Caco-2 (cell line): ENCODE data around the gene BTG2. TPM values are rescaled to one million over a fixed set of nuclear protein-coding genes. Genes with fewer than 3 reads are reported as not detected.

ENCODE experiments used
- BruUV-seq: library from RNA; stranded (reverse); fragments of 400-500 nt; replicated peaks from 2 replicates; lab custom pipeline; 2021; lab: Mats Ljungman, UMichigan
- CTCF ChIA-PET: fragments of 300-600 bp; sonication (Branson Sonifier 250); formaldehyde crosslinking; loops from one replicate; lab custom pipeline; 2022; ENCODE audit warnings: antibody characterized with exemption; lab: Charles Lee
- POLR2A ChIA-PET: fragments of 300-600 bp; sonication (Branson Sonifier 250); formaldehyde crosslinking; loops from one replicate; lab custom pipeline; 2022; ENCODE audit warnings: antibody characterized with exemption; lab: Charles Lee
- DNase-seq, 2 experiments: peaks; one replicate each; pipeline versions ENCODE4 v3.0.0 to v3.0.0-alpha.2; 2020 to 2022
- H3K27me3 ChIP-seq: replicated peaks from 2 replicates; pipeline ENCODE4 v1.6.0; 2011; ENCODE audit warnings: low read length; ENCODE audit not compliant: control insufficient read depth, insufficient read depth
- H3K36me3 ChIP-seq: 2 replicates; pipeline ENCODE4 v1.5.1; 2011; ENCODE audit warnings: low read length; ENCODE audit not compliant: control insufficient read depth, insufficient read depth
- H3K4me1 ChIP-seq: fragments of 250-450 bp; sonication (Bioruptor Pico); 2 replicates; pipeline ENCODE4 v1.5.1; 2020; ENCODE audit warnings: mild to moderate bottlenecking
- H3K4me3 ChIP-seq: 2 replicates; pipeline ENCODE4 v1.5.1; 2011; ENCODE audit warnings: low read depth, mild to moderate bottlenecking, control low read depth, low read length
- H3K9me3 ChIP-seq: fragments of 250-450 bp; sonication (Bioruptor Pico); 2 replicates; pipeline ENCODE4 v1.5.1; 2020; ENCODE audit warnings: mild to moderate bottlenecking, moderate library complexity
- H3K27ac Mint-ChIP-seq: one replicate; pipeline ENCODE4 v1.8.0; 2022; ENCODE audit warnings: mixed read lengths; ENCODE audit not compliant: unreplicated experiment
- H3K27me3 Mint-ChIP-seq: one replicate; pipeline ENCODE4 v1.8.0; 2022; ENCODE audit warnings: mixed read lengths; ENCODE audit not compliant: insufficient read depth, unreplicated experiment
- H3K36me3 Mint-ChIP-seq: one replicate; pipeline ENCODE4 v1.8.0; 2022; ENCODE audit warnings: mild to moderate bottlenecking, mixed read lengths; ENCODE audit not compliant: insufficient read depth, unreplicated experiment
- H3K4me1 Mint-ChIP-seq: one replicate; pipeline ENCODE4 v1.8.0; 2022; ENCODE audit warnings: low read depth, mixed read lengths; ENCODE audit not compliant: unreplicated experiment
- H3K4me3 Mint-ChIP-seq: one replicate; pipeline ENCODE4 v1.8.0; 2022; ENCODE audit warnings: mild to moderate bottlenecking, moderate library complexity, mixed read lengths; ENCODE audit not compliant: unreplicated experiment
- H3K9me3 Mint-ChIP-seq: one replicate; pipeline ENCODE4 v1.8.0; 2022; ENCODE audit warnings: mixed read lengths; ENCODE audit not compliant: unreplicated experiment
- CTCF ChIP-seq, 2 experiments: fragments of 200-600 bp in 1 of 2; IDR thresholded peaks; 1 replicate in 1 of 2; 2 replicates in 1 of 2; pipeline versions ENCODE4 v1.5.1 to v1.8.0; 2011 to 2022; ENCODE audit warnings: antibody characterized with exemption in 1 of 2, control low read depth in 1 of 2, inconsistent platforms in 1 of 2, low read depth in 1 of 2, low read length in 1 of 2, mild to moderate bottlenecking in 1 of 2, moderate library complexity in 1 of 2; ENCODE audit not compliant: insufficient read depth in 1 of 2, severe bottlenecking in 1 of 2, unreplicated experiment in 1 of 2
- intact Hi-C: fragments of 100-400 bp; cut with micrococcal nuclease; formaldehyde crosslinking; loops from one replicate; pipeline ENCODE4 v1.10.0; 2022; ENCODE audit not compliant: unreplicated experiment
- total RNA-seq: library from RNA; stranded (reverse); gene quantifications from 2 replicates; pipeline ENCODE4 v1.2.3, GENCODE V29; 2022

Gene BTG2
- total RNA-seq, 1 experiment from 2014 or later: 21.2 TPM

DNA sequence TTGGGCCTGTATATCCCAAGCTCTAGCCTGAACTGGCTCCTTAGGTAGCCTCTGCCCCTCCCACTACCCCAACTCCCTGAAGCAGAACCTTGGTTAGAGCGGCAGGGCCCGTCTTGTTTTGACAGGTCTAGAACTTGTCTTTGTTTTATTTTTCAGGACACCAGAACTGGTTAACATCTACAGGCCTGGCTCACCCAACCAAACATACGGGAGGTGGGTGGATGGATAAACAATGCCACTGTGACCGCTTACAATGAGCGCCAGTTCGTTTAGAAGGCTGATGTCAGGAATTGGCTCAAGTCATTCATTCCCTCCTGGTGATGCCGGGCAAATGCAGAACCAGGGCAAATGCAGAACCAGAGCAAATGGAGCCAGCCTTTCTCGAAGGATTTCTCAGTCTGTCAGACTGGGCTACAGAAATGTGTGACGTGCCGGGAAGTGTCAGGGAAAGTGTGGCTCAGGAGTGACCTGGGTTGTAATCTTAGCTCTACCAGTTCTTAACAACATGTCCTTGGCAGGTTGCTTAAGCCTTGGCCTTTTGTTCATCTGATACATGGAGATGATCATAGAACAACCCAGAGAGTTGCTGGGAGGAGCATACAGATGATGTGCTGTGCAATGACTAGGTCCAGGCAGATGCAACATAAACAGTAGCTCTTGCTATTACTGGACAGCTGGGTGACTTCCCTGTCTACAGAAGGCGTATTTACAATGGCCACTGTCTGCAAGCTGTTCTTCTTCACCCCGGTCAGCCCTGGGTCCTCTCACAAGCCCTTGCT, 30.5 kb upstream of the BTG2 start:
- no TSS peak for BruUV-seq
- Histone ChIP-seq H3K9me3 (no peaks in the 10 kb centered on the region), H3K36me3 (no peaks in the 10 kb centered on the region), H3K4me3 (no peak overlapping the region), H3K4me1 (peaks cover 19% of the 10 kb centered on the region), H3K27me3 (no peaks in the 10 kb centered on the region)
- Mint-ChIP-seq H3K36me3 (no peaks in the 10 kb centered on the region), H3K27me3 (no peaks in the 10 kb centered on the region), H3K9me3 (no peaks in the 10 kb centered on the region), H3K27ac (peak overlapping the region; percentile 6), H3K4me1 (peaks cover 12% of the 10 kb centered on the region), H3K4me3 (no peak overlapping the region)
- ChIA-PET CTCF (interaction anchor here (0.6 to 2.4 kb wide), 2 partner anchors 16 to 53 kb away, joined by 4 to 10 read pairs; no protein-coding TSS in a partner anchor), POLR2A (no interaction called here)
- intact Hi-C loops: loop anchor here (5.0 kb wide), 1 partner anchor 213 kb away; no protein-coding TSS in a partner anchor
- no peak for TF ChIP-seq CTCF (IDR thresholded peaks at IDR 0.05; ENCODE audit: insufficient read depth in 1 of 2, low read depth in 1 of 2, low read length in 1 of 2, severe bottlenecking in 1 of 2, unreplicated experiment in 1 of 2)
- DNase-seq: no peak

DNA sequence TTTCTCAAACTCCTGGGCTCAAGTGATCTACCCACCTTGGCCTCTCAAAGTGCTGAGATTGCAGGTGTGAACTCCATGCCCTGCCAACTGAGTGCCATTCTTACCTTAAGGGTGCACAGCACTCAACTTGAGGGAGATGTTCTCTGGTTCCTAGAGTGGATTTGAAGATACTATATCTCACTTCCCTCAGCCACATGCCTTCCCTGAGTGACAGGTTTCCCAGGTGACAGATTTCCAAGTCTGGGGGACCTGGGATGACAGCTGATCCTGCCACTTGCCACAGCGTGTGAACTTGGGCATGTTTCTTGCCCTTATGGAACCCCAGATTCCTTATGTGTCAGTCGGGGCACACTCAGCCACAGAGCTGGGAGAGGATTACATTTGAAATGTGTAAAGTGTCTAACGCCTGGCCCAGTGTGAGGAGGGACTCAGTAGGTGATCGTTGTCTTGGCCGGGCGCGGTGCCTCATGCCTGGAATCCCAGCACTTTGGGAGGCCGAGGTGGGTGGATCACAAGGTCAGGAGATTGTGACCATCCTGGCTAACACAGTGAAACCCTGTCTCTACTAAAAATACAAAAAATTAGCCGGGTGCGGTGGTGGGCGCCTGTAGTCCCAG, 29.6 kb upstream of the BTG2 start:
- H3K27ac Mint-ChIP-seq: peak overlapping the region; percentile 6
- peaks cover 12% of the 10 kb centered on the region for H3K4me1 Mint-ChIP-seq
- intact Hi-C loops: no loop called here
- no peak for TF ChIP-seq CTCF (IDR thresholded peaks at IDR 0.05; ENCODE audit: insufficient read depth in 1 of 2, low read depth in 1 of 2, low read length in 1 of 2, severe bottlenecking in 1 of 2, unreplicated experiment in 1 of 2)
- no TSS peak for BruUV-seq
- peaks cover 14% of the 10 kb centered on the region for H3K4me1 ChIP-seq
- no peaks in the 10 kb centered on the region for H3K9me3 ChIP-seq
- H3K9me3 Mint-ChIP-seq: no peaks in the 10 kb centered on the region
- no peaks in the 10 kb centered on the region for H3K36me3 Mint-ChIP-seq
- H3K27me3 Mint-ChIP-seq: no peaks in the 10 kb centered on the region
- H3K4me3 Mint-ChIP-seq: no peak overlapping the region
- no peaks in the 10 kb centered on the region for H3K27me3 ChIP-seq
- CTCF ChIA-PET: interaction anchor here (2.4 kb wide), 1 partner anchor 52 kb away, joined by 10 read pairs; no protein-coding TSS in a partner anchor
- H3K36me3 ChIP-seq: no peaks in the 10 kb centered on the region
- H3K4me3 ChIP-seq: no peak overlapping the region
- POLR2A ChIA-PET: interaction anchor here (0.6 kb wide), 1 partner anchor 14 kb away, joined by 3 read pairs; no protein-coding TSS in a partner anchor
- DNase-seq: no peak

- no TSS peak for BruUV-seq
- H3K36me3 Mint-ChIP-seq: no peaks in the 10 kb centered on the region
- peaks cover 12% of the 10 kb centered on the region for H3K4me1 Mint-ChIP-seq
- no peak for TF ChIP-seq CTCF (IDR thresholded peaks at IDR 0.05; ENCODE audit: insufficient read depth in 1 of 2, low read depth in 1 of 2, low read length in 1 of 2, severe bottlenecking in 1 of 2, unreplicated experiment in 1 of 2)
- no peaks in the 10 kb centered on the region for H3K27me3 Mint-ChIP-seq
- intact Hi-C loops: no loop called here
- Histone ChIP-seq H3K4me1 (peaks cover 12% of the 10 kb centered on the region), H3K9me3 (no peaks in the 10 kb centered on the region), H3K4me3 (no peak overlapping the region), H3K36me3 (no peaks in the 10 kb centered on the region), H3K27me3 (no peaks in the 10 kb centered on the region)
- no peak for DNase-seq
- CTCF ChIA-PET: interaction anchor here (2.4 kb wide), 1 partner anchor 51 kb away, joined by 10 read pairs; no protein-coding TSS in a partner anchor
- no peak overlapping the region for H3K4me3 Mint-ChIP-seq
- no peak overlapping the region for H3K27ac Mint-ChIP-seq
- H3K9me3 Mint-ChIP-seq: no peaks in the 10 kb centered on the region
- POLR2A ChIA-PET: interaction anchor here (0.6 kb wide), 1 partner anchor 14 kb away, joined by 3 read pairs; no protein-coding TSS in a partner anchor
Measured at GRCh38 chr1:203276408-203276807, 28.9 kb upstream of the BTG2 start.
